ENCODE measurements around the gene BCL2L14. TPM values are rescaled to one million over a fixed set of nuclear protein-coding genes. Genes with fewer than 3 reads are reported as not detected.

The BCL2L14 gene
- total RNA-seq, 1 donor from 2014 or later = 2.6 TPM

DNA sequence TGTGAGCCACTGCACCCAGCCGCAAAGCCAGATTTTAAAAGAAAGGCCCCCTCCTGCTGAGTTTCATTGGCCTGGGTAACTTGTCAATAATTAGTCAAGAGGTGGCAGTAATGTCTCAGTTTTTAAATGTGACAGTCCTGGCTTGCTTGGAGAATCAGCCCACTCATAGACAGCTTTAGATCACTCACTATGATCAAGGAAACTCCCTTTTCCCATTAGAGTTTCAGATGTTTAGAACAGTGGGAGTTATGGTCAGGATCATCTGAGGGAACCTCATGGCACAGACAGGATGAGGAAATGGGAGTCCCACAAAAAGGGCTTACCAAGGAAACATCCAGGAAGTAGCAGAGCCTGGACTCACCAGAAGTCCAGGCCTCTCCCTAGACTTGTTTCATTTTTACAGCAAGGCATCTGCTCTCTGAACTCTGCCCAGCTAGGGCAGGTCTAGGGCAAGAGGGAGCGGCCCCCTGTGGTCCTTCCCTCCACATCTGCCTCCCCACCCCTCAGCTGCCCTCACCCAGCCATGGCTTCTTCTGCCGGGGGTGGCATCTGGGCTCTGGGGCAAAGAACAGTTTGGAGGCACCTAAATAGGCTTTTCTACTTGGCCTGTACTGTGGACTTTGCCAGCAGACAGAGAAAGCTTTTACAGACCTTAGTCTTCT is 11.2 kb downstream of the BCL2L14 start:
- TF ChIP-seq, protein P1, sequence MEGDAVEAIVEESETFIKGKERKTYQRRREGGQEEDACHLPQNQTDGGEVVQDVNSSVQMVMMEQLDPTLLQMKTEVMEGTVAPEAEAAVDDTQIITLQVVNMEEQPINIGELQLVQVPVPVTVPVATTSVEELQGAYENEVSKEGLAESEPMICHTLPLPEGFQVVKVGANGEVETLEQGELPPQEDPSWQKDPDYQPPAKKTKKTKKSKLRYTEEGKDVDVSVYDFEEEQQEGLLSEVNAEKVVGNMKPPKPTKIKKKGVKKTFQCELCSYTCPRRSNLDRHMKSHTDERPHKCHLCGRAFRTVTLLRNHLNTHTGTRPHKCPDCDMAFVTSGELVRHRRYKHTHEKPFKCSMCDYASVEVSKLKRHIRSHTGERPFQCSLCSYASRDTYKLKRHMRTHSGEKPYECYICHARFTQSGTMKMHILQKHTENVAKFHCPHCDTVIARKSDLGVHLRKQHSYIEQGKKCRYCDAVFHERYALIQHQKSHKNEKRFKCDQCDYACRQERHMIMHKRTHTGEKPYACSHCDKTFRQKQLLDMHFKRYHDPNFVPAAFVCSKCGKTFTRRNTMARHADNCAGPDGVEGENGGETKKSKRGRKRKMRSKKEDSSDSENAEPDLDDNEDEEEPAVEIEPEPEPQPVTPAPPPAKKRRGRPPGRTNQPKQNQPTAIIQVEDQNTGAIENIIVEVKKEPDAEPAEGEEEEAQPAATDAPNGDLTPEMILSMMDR (IDR thresholded peaks at IDR 0.05) = peak; percentile 33
- no peaks in the 10 kb centered on the region for H3K9me3 ChIP-seq
- intact Hi-C loops (cut with DNase I) = no loop called here
- no peaks in the 10 kb centered on the region for H3K27me3 ChIP-seq (ENCODE audit: low read depth)
- H3K36me3 ChIP-seq = no peaks in the 10 kb centered on the region
- no peak overlapping the region for H3K4me3 ChIP-seq
- H3K4me1 ChIP-seq = peaks cover 5% of the 10 kb centered on the region
- H3K27ac ChIP-seq = peak overlapping the region; percentile 75
- peak; percentile 59 to 73 for ATAC-seq
- no peak for DNase-seq

DNA sequence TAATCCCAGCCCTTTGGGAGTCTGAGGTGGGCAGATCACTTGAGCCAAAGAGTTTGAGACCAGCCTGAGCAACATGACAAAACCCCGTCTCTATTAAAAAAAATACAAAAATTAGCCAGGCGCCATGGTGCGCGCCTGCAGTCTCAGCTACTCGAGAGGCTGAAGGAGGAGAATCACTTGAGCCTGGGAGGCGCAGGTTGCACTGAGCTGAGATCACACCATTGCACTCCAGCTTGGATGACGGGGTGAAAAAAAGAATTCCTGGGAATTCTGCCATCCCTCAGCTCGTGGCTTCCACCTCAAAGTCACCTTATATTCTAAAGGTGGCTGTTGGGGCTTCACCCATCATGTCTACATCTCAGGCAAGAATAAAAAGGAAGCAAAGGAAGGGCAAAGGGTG is 12.9 kb downstream of the BCL2L14 start:
- ATAC-seq (no peak), DNase-seq (no peak)
- intact Hi-C loops (cut with DNase I) = no loop called here

DNA sequence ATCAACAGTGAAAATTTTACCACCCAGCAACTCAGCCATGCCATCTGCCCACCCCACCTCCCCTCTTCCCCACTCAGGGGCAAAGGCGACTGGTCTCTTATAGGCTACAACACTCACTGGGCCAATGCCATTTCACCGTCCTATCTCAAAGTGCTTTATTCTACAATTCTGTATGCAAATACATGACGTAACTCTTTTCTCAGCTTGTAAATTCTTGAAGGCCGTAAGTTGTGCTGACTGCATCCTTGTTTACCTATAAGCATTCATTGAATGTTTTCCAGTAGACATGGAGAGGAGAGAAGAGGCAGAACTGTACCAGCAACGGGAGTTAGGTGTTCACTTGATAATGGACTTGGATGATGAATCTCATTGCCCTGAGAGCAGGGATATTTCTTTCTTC is 15.6 kb downstream of the BCL2L14 start:
- TF ChIP-seq, protein P1 (IDR thresholded peaks at IDR 0.05) = no peak
- ATAC-seq (peak in 1 of 2 donors; percentile 33), DNase-seq (no peak)
- no peak overlapping the region for H3K4me3 ChIP-seq
- no peaks in the 10 kb centered on the region for H3K9me3 ChIP-seq
- intact Hi-C loops (cut with DNase I) = no loop called here
- H3K4me1 ChIP-seq = peaks cover 6% of the 10 kb centered on the region
- no peaks in the 10 kb centered on the region for H3K27me3 ChIP-seq (ENCODE audit: low read depth)
- no peak overlapping the region for H3K27ac ChIP-seq
- no peaks in the 10 kb centered on the region for H3K36me3 ChIP-seq

More for the DNA sequence above, 12.9 kb downstream of the BCL2L14 start:
- Histone ChIP-seq H3K9me3 (no peaks in the 10 kb centered on the region), H3K36me3 (no peaks in the 10 kb centered on the region), H3K4me3 (no peak overlapping the region), H3K27me3 (ENCODE audit: low read depth) (no peaks in the 10 kb centered on the region), H3K27ac (no peak overlapping the region), H3K4me1 (peaks cover 5% of the 10 kb centered on the region)
- TF ChIP-seq, protein P1 (IDR thresholded peaks at IDR 0.05) = no peak

DNA sequence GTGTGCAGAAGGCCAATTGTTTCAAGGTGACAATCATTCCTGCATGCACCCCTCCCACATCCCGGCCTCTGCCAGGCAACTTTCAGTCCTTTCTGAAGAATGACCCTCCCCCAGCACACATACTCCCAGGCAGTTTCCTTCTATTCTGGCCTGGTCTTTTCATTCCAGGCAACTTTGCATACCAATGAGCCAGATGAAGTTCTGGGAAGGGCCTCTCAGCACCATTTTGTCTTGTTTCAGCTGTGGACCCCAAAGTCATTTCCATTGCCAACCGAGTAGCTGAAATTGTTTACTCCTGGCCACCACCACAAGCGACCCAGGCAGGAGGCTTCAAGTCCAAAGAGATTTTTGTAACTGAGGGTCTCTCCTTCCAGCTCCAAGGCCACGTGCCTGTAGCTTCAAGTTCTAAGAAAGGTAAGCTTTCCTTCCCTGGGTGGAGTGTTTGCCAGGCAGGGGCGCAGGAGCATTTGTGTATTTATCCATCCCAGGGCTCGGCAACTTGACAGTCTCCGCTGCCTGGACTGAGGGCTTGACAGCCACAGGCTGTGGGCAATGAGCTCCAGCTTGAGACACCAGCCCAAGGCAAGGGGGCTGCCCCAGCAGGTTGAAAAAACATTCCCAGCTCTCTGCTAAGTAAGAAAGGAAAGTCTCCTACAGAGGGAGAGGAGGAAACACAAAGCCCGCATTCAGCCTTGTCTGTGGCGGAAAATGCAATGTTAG is 16.4 kb downstream of the BCL2L14 start:
- H3K27ac ChIP-seq = no peak overlapping the region
- ATAC-seq = no peak
- no peaks in the 10 kb centered on the region for H3K9me3 ChIP-seq
- H3K27me3 ChIP-seq (ENCODE audit: low read depth) = no peaks in the 10 kb centered on the region
- no peaks in the 10 kb centered on the region for H3K36me3 ChIP-seq
- H3K4me3 ChIP-seq = no peak overlapping the region
- no peak for DNase-seq
- peaks cover 9% of the 10 kb centered on the region for H3K4me1 ChIP-seq
- TF ChIP-seq, protein P1 (IDR thresholded peaks at IDR 0.05) = no peak
- intact Hi-C loops (cut with DNase I) = no loop called here

DNA sequence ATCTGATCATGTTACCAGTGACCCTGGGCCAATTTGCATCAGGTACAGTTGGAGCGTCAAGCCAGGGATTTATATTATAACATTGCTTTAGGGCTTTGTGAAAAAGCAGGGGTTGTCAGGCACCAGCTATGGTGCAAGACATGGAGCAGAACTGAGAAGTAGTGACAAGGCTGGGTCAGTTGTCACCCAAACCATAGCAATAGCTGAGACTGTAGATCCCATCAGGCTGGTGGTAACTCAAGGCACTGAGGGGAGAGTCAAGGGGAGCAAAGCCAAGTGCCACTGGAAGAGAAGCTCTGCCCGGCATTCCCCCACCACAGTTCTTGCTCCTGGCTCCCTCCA is 16.9 kb downstream of the BCL2L14 start:
- H3K36me3 ChIP-seq = no peaks in the 10 kb centered on the region
- ATAC-seq (no peak), DNase-seq (no peak)
- no peak overlapping the region for H3K27ac ChIP-seq
- H3K9me3 ChIP-seq = no peaks in the 10 kb centered on the region
- TF ChIP-seq, protein P1 (IDR thresholded peaks at IDR 0.05) = no peak
- no peak overlapping the region for H3K4me3 ChIP-seq
- H3K4me1 ChIP-seq = peaks cover 15% of the 10 kb centered on the region
- intact Hi-C loops (cut with DNase I) = no loop called here
- no peaks in the 10 kb centered on the region for H3K27me3 ChIP-seq (ENCODE audit: low read depth)

All from lower lobe of right lung (tissue), 2 donors.